GM21360 (cell line): Measurements from ENCODE around the gene OR10K2.

ENCODE experiments used
- ATAC-seq: cut with Tn5 transposase; IDR thresholded peaks from one replicate; pipeline ENCODE4 v1.9.1; 2021; ENCODE audit warnings: mild to moderate bottlenecking, moderate library complexity; ENCODE audit not compliant: unreplicated experiment

Gene OR10K2

DNA sequence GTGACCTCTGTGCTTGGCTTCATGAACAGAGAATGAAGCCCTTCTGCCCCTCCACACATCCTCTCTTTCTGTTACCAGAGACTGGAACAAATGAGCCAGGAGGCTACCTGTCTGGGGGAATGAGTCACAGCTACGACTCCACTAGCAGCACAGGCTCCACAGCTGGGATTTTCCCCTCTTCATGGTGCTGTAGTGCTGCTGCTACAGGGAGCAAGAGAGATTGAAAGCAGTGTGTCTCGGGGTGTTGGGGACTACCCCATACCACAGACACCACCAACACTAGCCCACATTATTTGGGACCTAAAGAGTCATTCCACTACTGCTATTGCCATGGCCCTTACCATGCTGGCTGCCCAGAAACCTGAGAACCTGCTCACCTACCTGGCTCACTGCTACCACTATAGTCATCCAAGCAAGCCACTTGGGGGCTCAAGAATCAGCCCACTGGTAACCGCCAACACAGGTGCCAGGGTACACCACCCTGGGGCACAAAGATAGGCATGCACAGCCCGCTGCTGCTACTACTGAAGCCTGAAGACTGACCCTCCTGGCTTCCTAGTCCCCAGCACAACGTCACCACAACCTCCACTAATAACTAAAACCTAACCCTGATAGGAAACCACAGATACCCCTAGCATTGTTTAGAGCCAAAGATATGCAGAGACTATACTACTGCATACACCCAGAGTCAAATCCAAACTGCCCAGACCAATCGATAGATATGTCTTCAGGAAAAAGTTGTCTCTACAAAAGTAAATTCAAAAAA is 54.7 kb downstream of the OR10K2 start:
- peak; percentile 96 for ATAC-seq
